Measurements from ENCODE around the gene SLC39A12.

DNA sequence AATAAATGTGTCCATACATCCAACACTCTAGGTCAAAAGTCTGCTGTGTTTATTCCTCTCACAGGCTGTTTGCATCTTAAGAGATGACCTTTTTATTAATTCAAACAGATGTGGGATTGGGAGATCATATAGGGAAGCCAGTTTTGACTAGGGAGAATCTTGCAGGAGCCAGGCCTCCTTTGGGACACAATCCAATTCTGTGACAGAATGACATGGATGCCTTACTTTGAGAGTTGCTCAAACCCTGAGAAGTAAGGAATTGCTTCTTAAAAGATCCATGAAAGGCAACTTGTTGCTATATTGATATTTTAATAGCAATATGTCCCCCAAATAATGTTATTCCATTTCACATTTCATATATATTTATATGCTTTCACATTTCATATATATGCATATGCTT is 135.0 kb downstream of the SLC39A12 start:
- TF ChIP-seq SUZ12 (IDR thresholded peaks at IDR 0.05; ENCODE audit: extremely low read depth, insufficient read depth, insufficient read length) (no peak), ZNF274 (IDR thresholded peaks at IDR 0.05; ENCODE audit: low read depth, low read length) (no peak)
